GM12892 (cell line): ENCODE measurements around the gene C5orf52.
"Not testable (repeated sequence)": the region's sequence is repeated elsewhere in the genome, so short reads cannot be mapped to it uniquely, and the experiment has no call there.

ENCODE experiments used
- POLR2A ChIP-seq: IDR thresholded peaks from 2 replicates; pipeline ENCODE4 v1.6.1; 2011; ENCODE audit warnings: low read depth, low read length, control low read depth
- POLR2AphosphoS5 ChIP-seq: IDR thresholded peaks from 2 replicates; pipeline ENCODE4 v1.6.1; 2011; ENCODE audit warnings: low read depth, low read length, control low read depth
- TAF1 ChIP-seq: IDR thresholded peaks from 2 replicates; pipeline ENCODE4 v1.6.1; 2011; ENCODE audit warnings: low read depth, mild to moderate bottlenecking, control low read depth, low read length, borderline replicate concordance

- not testable (repeated sequence) for TF ChIP-seq POLR2A, POLR2AphosphoS5, TAF1
Measured at GRCh38 chr5:157727858-157728257, 56.5 kb downstream of the C5orf52 start.
